Medulla oblongata (tissue), 1 donor: ENCODE results near the gene LHB.
A peak's percentile ranks its signal among the peaks of the same experiment; 100 is the strongest.
"Not testable (repeated sequence)": the region's sequence is repeated elsewhere in the genome, so short reads cannot be mapped to it uniquely, and the experiment has no call there.

Experiments used
- DNase-seq: peaks from one replicate; pipeline ENCODE4 v3.0.0-alpha.2; 2015; ENCODE audit errors: extremely low spot score

LHB gene

GRCh38 chr19:49038111-49038510 is 21.2 kb upstream of the LHB start:
- not testable (repeated sequence) for DNase-seq

- not testable (repeated sequence) for DNase-seq
Observed at GRCh38 chr19:49036815-49037214, 19.9 kb upstream of the LHB start, which contains the start of gene CGB1. Gene CGB1, minus strand, starts transcription at chr19:49036895. Its CDS starts 184 bp downstream, at chr19:49036711.

DNA sequence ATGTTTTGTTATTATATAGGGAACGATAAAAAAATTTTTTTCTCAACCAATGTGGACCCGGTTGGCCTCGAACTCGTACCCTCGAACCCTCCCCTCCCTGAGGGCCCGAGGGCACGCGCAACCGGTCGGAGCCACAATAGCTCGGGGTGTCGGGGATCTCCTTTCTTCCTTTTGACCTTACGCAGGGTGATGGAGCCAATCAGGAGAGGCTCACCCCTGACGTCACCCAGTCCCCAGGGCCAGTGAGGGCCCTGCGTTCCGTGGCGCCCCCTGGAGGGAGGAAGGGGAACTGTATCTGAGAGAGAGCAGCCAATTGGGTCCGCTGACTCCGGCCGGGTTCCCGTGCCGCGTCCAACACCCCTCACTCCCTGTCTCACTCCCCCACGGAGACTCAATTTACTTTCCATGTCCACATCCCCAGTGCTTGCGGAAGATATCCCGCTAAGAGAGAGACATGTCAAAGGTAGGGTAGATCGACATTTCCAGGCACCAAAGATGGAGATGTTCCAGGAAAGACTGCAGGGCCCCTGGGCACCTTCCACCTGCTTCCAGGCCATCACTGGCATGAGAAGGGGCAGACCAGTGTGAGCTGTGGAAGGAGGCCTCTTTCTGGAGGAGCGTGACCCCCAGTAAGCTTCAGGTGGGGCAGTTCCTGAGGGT is 14.9 kb upstream of the LHB start, which contains the start of gene CGB2:
Gene CGB2 (plus strand): TSS at position 249 of the 660 bp plus-strand sequence. CDS start 206 bp downstream, at position 455.
- DNase-seq, result not testable (repeated sequence)

GRCh38 chr19:49030323-49030722 is 13.4 kb upstream of the LHB start:
- not testable (repeated sequence) for DNase-seq

DNA sequence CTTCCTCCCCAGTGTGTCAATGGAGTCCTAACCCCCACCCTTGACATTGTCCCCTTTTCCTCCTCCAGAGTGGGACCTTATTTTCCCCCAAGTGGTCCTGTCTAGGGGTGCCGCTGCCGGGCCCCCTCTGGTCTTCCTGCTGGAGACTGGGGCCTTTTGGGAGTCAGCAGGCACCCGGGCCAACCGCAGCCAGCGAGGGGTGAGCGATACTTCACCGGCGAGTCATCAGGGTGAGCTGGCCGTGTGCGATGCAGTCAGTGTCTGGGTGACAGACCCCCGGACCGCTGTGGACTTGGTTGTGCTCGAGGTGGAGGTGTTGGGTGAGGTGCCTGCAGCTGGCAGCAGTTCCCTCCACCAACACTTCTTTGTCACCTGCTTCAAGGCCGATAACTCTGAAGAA is 12.9 kb upstream of the LHB start:
- not testable (repeated sequence) for DNase-seq

DNA sequence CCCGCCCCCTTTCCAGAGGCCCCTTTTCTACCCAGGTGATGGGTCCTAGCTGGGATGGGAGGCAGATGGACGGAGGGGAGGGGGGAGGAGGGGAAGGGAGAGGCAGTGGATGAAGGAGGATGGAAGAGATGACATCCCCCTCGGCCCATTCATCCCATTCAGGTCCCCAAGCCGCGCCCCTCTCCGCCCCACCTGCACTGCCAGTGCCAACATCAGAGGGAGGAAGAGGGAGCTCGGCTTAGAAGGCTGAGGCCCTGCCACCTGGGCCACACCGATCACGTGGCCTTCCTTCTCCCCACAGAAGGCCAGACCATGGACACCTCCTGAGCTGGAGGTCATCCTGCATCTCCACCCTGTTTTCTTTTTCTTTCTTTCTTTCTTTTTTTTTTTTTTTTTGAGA is 11.8 kb upstream of the LHB start:
- not testable (repeated sequence) for DNase-seq

DNA sequence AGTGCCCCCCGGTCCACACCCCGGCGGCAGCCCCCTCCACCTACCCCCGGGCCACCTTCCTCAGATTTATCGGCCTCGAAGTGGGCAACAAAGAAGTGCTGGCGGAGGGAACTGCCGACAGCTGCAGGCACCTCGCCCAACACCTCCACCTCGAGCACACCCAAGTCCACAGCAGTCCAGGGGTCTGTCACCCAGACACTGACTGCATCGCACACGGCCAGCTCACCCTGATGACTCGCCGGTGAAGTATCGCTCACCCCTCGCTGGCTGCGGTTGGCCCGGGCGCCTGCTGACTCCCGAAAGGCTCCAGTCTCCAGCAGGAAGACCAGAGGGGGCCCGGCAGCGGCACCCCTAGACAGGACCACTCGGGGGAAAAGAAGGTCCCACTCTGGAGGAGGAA is 8.7 kb upstream of the LHB start:
- DNase-seq, result not testable (repeated sequence)

- not testable (repeated sequence) for DNase-seq
Observed at GRCh38 chr19:49025088-49025487, 8.2 kb upstream of the LHB start.

DNA sequence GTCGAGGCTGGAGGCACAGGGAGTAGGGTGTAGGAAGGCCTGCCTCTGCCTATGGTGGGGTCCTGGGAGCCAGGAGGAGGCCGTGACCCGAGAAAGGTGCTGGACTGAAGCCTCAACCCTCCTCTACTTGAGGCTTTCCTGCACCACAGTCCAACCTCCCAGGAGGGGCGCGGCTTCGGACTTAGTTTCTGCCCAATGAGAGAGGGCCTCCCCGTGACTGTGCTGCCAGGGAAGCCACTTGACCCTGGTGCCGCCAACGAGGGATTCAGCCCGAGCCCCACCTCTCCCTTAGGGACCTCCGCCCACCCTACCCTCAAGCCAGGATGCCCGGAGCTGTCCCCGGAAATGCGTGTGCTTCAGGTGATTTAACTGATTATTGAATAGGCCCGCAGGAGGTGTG is 7.3 kb upstream of the LHB start, which contains the start of gene CGB3:
Gene CGB3 (minus strand): TSS at position 101 of the 400 bp plus-strand sequence. CDS start 362 bp downstream, outside the sequence.
- not testable (repeated sequence) for DNase-seq

- no peak for DNase-seq
Observed at GRCh38 chr19:49022116-49022515, 5.2 kb upstream of the LHB start.

DNA sequence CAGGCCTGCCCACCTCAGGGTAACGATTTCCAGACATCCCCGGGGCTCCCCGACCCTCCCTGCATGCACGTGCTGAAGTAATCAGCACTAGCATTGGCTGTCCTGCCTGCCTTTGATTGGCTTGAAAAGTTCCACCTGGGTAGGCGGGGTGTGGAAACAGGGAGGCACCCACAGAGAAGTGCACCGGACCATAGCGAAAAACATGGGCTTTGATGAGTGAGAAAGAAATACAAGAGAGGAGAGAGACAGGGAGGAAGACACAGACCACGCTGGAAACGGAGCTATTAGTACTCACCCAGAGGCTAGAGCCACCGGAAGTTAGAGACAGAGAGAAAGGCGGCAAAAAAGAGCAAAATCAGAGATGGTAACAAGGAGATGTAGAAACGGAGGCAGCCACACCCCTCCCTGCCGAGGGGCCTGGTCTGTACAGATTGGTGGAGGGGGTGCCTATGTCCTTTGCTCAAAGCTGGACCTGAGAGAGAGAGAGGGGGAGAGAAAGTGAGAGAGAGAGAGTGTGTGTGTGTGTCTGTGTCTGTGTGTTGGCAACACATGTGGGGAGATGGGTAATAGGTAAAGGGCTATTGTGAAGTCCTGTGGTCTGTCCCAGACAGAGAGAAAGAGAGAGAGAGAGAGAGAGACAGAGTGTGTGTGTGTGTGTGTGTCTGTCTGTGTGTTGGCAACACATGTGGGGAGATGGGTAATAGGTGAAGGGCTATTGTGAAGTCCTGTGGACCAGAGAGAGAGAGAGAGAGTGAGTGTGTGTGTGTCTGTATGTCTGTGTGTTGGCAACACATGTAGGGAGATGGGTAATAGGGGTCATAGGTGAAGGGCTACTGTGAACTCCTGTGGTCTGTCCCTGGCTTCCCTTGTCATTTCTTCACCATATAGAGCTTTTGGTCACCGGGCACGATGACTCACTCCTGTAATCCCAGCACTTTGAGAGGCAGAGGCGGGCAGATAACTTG is 4.3 kb upstream of the LHB start:
- no peak for DNase-seq

DNA sequence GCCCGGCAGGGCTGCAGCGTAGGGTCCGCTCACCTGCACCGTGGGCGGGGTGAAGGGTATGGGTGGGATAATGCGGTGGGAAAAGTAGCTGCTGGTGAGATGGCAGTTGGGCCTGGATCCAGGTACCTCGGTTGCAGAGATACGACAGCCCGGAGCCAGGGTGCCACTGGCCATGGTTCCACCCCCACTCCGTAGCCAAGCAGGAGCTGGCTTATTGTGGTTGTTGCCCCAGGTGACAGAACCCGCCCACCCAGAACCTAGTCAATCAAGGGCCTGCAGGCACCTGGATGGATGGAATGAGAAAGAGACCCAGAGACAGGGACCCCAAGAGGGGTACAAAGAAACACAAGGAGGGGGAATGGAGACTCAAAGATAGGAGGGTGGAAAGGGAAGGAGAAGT is 3.5 kb upstream of the LHB start:
- no peak for DNase-seq

DNA sequence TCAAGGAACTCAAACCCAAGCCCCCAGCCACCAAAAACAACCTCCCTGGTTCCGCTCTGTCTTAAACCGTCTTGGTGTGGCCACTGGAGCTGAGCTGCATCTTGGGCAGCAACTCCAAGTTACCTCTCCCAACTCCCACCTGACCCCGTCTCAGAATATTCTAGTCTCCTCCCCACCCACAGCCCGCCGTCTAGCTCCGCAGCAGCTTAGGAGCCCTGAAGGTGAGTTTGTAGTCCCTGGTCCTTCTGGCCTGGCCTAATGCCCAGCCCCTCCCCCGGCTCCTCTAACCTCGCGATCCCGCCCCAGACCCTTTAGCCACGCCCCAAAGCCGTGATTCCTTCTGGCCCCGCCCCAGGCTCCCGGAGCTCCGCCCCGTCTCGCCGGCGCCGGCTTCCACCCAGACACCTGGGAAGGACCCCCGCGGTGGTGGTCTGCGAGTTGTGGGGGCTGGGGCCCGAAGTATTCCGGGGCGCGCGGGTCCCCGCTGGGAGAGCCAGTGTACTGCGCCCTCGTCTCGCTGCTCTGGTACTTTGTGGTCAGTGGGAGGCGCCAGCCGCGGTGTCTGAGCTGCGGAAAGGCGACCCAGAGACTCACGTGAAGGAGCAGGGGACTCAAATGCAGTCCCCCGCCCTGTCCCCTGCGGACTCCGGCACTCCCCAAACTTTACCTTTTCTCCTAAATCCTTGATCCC is 2.5 kb upstream of the LHB start:
- DNase-seq, result peak; percentile 39

- DNase-seq, result not testable (repeated sequence)
Observed at GRCh38 chr19:49018388-49019241, 1.7 kb upstream of the LHB start.

GRCh38 chr19:49017666-49018351 is 918 bp upstream of the LHB start:
- DNase-seq, result no peak

DNA sequence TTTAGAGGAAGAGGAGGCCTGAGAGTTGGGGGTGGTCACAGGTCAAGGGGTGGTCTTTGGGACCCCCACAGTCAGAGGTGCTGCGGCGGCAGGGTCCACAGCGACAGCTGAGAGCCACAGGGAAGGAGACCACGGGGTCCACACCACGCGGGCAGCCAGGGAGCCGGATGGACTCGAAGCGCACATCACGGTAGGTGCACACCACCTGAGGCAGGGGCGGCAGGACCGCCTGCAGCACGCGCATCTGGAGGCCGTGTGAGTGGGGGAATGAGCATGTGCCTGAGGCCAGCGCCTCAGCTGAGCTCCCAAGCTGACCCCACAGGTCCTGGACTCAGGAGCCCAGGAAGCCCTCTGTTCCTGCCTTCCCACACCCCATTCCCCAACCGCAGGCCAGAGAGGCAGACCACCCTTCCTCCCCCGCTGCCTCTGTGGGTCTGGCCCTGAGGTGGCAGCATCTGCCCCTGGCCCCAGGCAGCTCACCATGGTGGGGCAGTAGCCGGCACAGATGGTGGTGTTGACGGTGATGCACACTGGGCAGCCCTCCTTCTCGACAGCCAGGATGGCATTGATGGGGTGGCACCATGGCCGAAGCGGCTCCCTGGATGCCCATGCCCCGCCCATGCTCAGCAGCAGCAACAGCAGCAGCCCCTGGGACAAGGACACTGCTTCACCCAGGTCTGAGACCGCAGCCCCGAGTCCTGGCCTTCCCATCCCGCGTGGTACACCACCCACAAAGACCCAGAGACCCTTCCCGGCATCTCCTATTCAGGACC is 638 bp downstream of the LHB start:
- no peak for DNase-seq

GRCh38 chr19:49014870-49015255 is 2.0 kb downstream of the LHB start:
- no peak for DNase-seq

- DNase-seq, result no peak
Observed at GRCh38 chr19:49014123-49014869, 2.6 kb downstream of the LHB start.

DNA sequence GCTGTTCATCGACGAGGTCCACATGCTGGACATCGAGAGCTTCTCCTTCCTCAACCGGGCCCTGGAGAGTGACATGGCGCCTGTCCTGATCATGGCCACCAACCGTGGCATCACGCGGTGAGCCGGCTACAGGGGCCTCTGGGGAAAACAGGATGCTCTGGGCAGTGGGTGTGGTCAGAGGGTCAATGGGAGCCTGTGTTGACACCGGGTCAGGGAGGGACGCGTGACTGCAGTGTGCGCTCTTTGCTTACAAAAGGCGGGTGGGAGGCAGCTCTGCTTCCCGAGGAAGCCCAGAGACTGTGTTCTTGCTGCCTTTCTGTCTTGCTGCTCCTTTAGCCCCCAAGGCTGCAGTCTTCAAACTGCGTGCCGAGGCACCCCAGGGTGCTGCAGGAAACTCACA is 5.7 kb downstream of the LHB start:
- DNase-seq, result no peak
